Stimulated activated CD8-positive, alpha-beta memory T cell treated with anti-CD3 and anti-CD28 coated beads, Interleukin-4, amount 100 ng/mL, for 48 hours (primary cell): ENCODE measurements around the gene COL19A1.
A peak's percentile ranks its signal among the peaks of the same experiment; 100 is the strongest.
"Not testable (repeated sequence)": the region's sequence is repeated elsewhere in the genome, so short reads cannot be mapped to it uniquely, and the experiment has no call there.

ENCODE experiments used
- DNase-seq: peaks from one replicate; pipeline ENCODE4 v3.0.0-alpha.2; 2020

Gene COL19A1

GRCh38 chr6:69866770-69867638 lies 648 bp downstream of the COL19A1 start:
- DNase-seq = peak; percentile 71

GRCh38 chr6:69867639-69867976 lies 1.3 kb downstream of the COL19A1 start:
- no peak for DNase-seq

GRCh38 chr6:69868252-69868804 lies 2.0 kb downstream of the COL19A1 start:
- DNase-seq = no peak

- no peak for DNase-seq
Observed at GRCh38 chr6:69868961-69869360, 2.6 kb downstream of the COL19A1 start.

GRCh38 chr6:69871107-69871506 lies 4.8 kb downstream of the COL19A1 start:
- no peak for DNase-seq

GRCh38 chr6:69873291-69873690 lies 6.9 kb downstream of the COL19A1 start:
- DNase-seq = no peak

GRCh38 chr6:69875715-69876114 lies 9.4 kb downstream of the COL19A1 start:
- DNase-seq = no peak

- DNase-seq = no peak
Observed at GRCh38 chr6:69878795-69879194, 12.4 kb downstream of the COL19A1 start.

GRCh38 chr6:69880601-69881000 lies 14.2 kb downstream of the COL19A1 start:
- DNase-seq = no peak

- no peak for DNase-seq
Observed at GRCh38 chr6:69881322-69882151, 15.2 kb downstream of the COL19A1 start.

GRCh38 chr6:69883551-69883950 lies 17.2 kb downstream of the COL19A1 start:
- no peak for DNase-seq

- DNase-seq = no peak
Observed at GRCh38 chr6:69884231-69884630, 17.9 kb downstream of the COL19A1 start.

GRCh38 chr6:69887026-69887425 lies 20.7 kb downstream of the COL19A1 start:
- no peak for DNase-seq

GRCh38 chr6:69887714-69888345 lies 21.5 kb downstream of the COL19A1 start:
- no peak for DNase-seq

- no peak for DNase-seq
Observed at GRCh38 chr6:69888482-69889233, 22.3 kb downstream of the COL19A1 start.

GRCh38 chr6:69889234-69889974 lies 23.0 kb downstream of the COL19A1 start:
- DNase-seq = not testable (repeated sequence)

- DNase-seq = not testable (repeated sequence)
Observed at GRCh38 chr6:69892561-69892960, 26.2 kb downstream of the COL19A1 start.

GRCh38 chr6:69893266-69893665 lies 26.9 kb downstream of the COL19A1 start:
- DNase-seq = not testable (repeated sequence)

GRCh38 chr6:69894578-69895347 lies 28.4 kb downstream of the COL19A1 start:
- DNase-seq = no peak

- no peak for DNase-seq
Observed at GRCh38 chr6:69895396-69895795, 29.0 kb downstream of the COL19A1 start.

GRCh38 chr6:69900869-69901268 lies 34.5 kb downstream of the COL19A1 start:
- DNase-seq = no peak
